22Rv1 (cell line): ENCODE data around the gene CHERP.
"Not testable (repeated sequence)": the region's sequence is repeated elsewhere in the genome, so short reads cannot be mapped to it uniquely, and the experiment has no call there.

Experiments used
- H3K27ac ChIP-seq: fragments of 450-650 bp; 2 replicates; pipeline ENCODE4 v1.5.1; 2017
- ZFX ChIP-seq: fragments of 450-650 bp; IDR thresholded peaks from 2 replicates; pipeline ENCODE4 v1.6.1; 2017; ENCODE audit warnings: antibody characterized with exemption, borderline replicate concordance
- TF ChIP-seq, protein P1 (sequence below): fragments of 450-650 bp; IDR thresholded peaks from 2 replicates; pipeline ENCODE4 v1.5.1; 2017; ENCODE audit warnings: mild to moderate bottlenecking

Gene CHERP

DNA sequence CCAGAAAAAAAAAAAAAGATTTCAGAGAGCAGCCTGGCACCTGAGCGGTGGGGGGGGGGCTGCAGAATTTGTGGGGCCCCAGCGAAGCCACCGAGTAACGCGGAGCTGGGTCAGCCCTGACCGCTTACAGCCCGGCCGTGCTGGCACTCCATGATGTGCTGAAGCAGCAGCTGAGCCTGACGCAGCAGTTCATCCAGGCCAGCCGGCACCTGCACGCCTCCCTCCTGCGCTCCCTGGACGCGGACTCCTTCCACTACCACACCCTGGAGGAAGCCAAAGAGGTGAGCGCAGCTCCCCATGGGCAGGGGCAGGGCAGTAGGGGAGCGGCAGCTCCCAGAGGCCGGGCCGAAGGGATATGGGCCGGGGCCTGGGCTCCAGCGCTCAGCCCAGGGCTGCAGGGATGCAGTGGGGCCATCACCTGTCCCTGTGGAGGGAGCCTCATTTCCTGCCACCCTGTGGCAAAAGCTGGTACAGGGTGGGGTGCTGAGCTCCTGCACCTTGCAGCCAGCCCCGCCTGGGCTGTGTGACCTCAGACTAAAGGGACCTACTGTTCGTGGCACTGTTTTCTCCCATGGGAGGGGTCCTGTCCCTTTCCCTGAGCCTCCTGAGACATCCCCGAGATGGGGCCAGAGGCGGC, 27.7 kb downstream of the CHERP start:
- TF ChIP-seq, protein P1, sequence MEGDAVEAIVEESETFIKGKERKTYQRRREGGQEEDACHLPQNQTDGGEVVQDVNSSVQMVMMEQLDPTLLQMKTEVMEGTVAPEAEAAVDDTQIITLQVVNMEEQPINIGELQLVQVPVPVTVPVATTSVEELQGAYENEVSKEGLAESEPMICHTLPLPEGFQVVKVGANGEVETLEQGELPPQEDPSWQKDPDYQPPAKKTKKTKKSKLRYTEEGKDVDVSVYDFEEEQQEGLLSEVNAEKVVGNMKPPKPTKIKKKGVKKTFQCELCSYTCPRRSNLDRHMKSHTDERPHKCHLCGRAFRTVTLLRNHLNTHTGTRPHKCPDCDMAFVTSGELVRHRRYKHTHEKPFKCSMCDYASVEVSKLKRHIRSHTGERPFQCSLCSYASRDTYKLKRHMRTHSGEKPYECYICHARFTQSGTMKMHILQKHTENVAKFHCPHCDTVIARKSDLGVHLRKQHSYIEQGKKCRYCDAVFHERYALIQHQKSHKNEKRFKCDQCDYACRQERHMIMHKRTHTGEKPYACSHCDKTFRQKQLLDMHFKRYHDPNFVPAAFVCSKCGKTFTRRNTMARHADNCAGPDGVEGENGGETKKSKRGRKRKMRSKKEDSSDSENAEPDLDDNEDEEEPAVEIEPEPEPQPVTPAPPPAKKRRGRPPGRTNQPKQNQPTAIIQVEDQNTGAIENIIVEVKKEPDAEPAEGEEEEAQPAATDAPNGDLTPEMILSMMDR: no peak
- no peak for TF ChIP-seq ZFX
- H3K27ac ChIP-seq: no peak overlapping the region

DNA sequence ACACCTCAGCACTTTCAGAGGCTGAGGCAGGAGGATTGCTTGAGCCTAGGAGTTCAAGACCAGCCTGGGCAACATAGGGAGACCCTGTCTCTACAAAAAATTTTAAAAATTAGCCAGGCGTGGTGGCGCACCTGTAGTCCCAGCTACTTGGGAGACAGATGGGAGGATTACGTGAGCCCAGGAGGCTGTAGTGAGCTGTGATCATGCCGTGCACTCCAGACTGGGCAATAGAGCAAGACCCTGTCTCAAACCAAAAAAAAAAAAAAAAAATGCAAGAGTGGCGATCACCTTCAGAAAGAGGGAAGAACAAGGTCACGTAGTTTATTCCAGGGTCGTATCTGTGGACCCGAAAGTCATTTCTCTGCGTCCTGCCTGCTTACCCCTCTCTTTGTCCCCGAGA, 29.6 kb downstream of the CHERP start:
- H3K27ac ChIP-seq: not testable (repeated sequence)

GRCh38 chr19:16509141-16510061, 32.8 kb downstream of the CHERP start:
- no peak for TF ChIP-seq ZFX
- TF ChIP-seq, protein P1: no peak
- H3K27ac ChIP-seq: no peak overlapping the region

- TF ChIP-seq, protein P1: no peak
- TF ChIP-seq ZFX: no peak
- H3K27ac ChIP-seq: no peak overlapping the region
Observed at GRCh38 chr19:16508546-16508945, 33.7 kb downstream of the CHERP start.

- H3K27ac ChIP-seq: no peak overlapping the region
- TF ChIP-seq, protein P1: no peak
- TF ChIP-seq ZFX: no peak
Observed at GRCh38 chr19:16506961-16507360, 35.3 kb downstream of the CHERP start.

DNA sequence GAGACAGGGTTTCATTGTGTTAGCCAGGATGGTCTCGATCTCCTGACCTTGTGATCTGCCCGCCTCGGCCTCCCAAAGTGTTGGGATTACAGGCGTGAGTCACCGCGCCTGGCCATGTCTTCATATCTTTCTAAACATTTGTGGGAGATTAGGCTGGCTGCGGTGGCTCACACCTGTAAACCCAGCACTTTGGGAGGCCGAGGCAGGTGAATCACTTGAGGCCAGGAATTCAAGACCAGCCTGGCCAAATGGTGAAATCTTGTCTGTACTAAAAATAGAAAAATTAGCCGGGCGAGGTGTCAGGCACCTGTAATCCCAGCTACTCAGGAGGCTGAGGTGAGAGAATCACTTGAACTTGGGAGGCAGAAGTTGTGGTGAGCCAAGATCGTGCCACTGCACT, 36.1 kb downstream of the CHERP start:
- not testable (repeated sequence) for H3K27ac ChIP-seq

DNA sequence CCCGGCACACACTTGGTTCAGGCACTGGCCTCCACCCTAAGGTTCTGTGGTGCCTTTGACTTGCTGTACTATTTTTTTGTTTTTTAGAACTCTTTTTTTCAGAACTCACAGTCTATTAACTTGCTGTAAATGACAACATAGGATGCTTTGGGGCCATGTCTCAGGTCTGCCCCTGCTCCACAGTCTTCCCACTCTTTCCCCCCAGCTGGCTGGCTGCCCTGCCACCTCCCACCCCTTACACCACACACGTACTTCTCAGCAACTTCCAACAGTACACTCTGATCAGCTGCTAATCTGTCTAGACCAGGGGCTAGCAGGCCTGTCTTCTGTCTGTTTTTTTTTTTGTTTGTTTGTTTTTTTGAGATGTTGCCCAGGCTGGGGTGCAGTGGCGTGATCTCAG, 38.0 kb downstream of the CHERP start:
- TF ChIP-seq, protein P1: no peak
- TF ChIP-seq ZFX: no peak
- no peak overlapping the region for H3K27ac ChIP-seq

- TF ChIP-seq, protein P1: no peak
- TF ChIP-seq ZFX: no peak
- H3K27ac ChIP-seq: no peak overlapping the region
Observed at GRCh38 chr19:16497837-16498236, 44.4 kb downstream of the CHERP start.
